H1 (cell line): ENCODE results near the gene CCK. TPM values are rescaled to one million over a fixed set of nuclear protein-coding genes. Genes with fewer than 3 reads are reported as not detected.

ENCODE experiments used
- CTCF ChIA-PET: fragments of 300-600 bp; sonication (Branson Sonifier 250); formaldehyde crosslinking; loops from one replicate; lab custom pipeline; 2021; ENCODE audit not compliant: partially characterized antibody; lab: Charles Lee
- POLR2A ChIA-PET: fragments of 300-600 bp; sonication (Branson Sonifier 250); formaldehyde crosslinking; loops from one replicate; lab custom pipeline; 2021; ENCODE audit warnings: inconsistent platforms; ENCODE audit not compliant: partially characterized antibody; lab: Charles Lee
- DNase-seq, 2 experiments: peaks; one replicate each; pipeline versions ENCODE4 v3.0.0 to v3.0.0-alpha.2; 2010 to 2022; ENCODE audit warnings: low spot score in 2 of 2, low read depth in 1 of 2, mixed read lengths in 1 of 2
- FAIRE-seq: peaks from 2 replicates; lab custom pipeline; 2011; peaks lifted over from hg19 to GRCh38; lab: Jason Lieb, UNC
- H2AFZ ChIP-seq: 2 replicates; pipeline ENCODE4 v1.8.1; 2012; ENCODE audit warnings: low read length, inconsistent platforms
- H2AK5ac ChIP-seq: 2 replicates; pipeline ENCODE4 v1.6.1; 2013; ENCODE audit warnings: low read depth, low read length
- H2BK120ac ChIP-seq: replicated peaks from 2 replicates; pipeline ENCODE3; 2013; ENCODE audit warnings: low read depth, low read length, inconsistent platforms
- H2BK12ac ChIP-seq: 2 replicates; pipeline ENCODE4 v1.6.1; 2013; ENCODE audit warnings: low read depth, low read length
- H2BK15ac ChIP-seq: 2 replicates; pipeline ENCODE4 v1.6.1; 2013; ENCODE audit warnings: low read length
- H2BK20ac ChIP-seq: 2 replicates; pipeline ENCODE4 v1.6.1; 2013; ENCODE audit warnings: low read length
- H2BK5ac ChIP-seq: 2 replicates; pipeline ENCODE4 v1.6.1; 2013; ENCODE audit warnings: low read depth, low read length
- H3K14ac ChIP-seq: 2 replicates; pipeline ENCODE4 v1.6.1; 2013; ENCODE audit warnings: inconsistent platforms; ENCODE audit not compliant: insufficient read length
- H3K18ac ChIP-seq: 2 replicates; pipeline ENCODE4 v1.6.1; 2013; ENCODE audit warnings: low read length; ENCODE audit errors: extremely low read depth
- H3K23ac ChIP-seq: 2 replicates; pipeline ENCODE4 v1.6.1; 2013; ENCODE audit warnings: inconsistent platforms; ENCODE audit not compliant: insufficient read length
- H3K23me2 ChIP-seq: 2 replicates; pipeline ENCODE4 v1.6.1; 2013; ENCODE audit warnings: low read depth, low read length
- H3K27ac ChIP-seq: 2 replicates; pipeline ENCODE4 v1.6.1; 2011; ENCODE audit warnings: low read depth, low read length, inconsistent platforms
- H3K27me3 ChIP-seq, 4 experiments: replicated peaks in 1 of 4; 1 replicate in 1 of 4; 2 replicates in 3 of 4; pipeline versions ENCODE4 v1.6.1 to v1.8.1; 2011 to 2013; ENCODE audit warnings: low read length in 3 of 4, mild to moderate bottlenecking in 3 of 4, inconsistent platforms in 2 of 4, mixed read lengths in 2 of 4, moderate library complexity in 1 of 4; ENCODE audit not compliant: control insufficient read depth in 3 of 4, insufficient read depth in 3 of 4; ENCODE audit errors: extremely low read depth in 1 of 4
- H3K36me3 ChIP-seq, 4 experiments: 2 replicates each; pipeline versions ENCODE4 v1.6.1 to v1.8.1; 2011 to 2013; ENCODE audit warnings: mild to moderate bottlenecking in 4 of 4, low read length in 3 of 4, moderate library complexity in 2 of 4, control low read depth in 1 of 4, inconsistent platforms in 1 of 4; ENCODE audit not compliant: insufficient read depth in 4 of 4, control insufficient read depth in 2 of 4
- H3K4ac ChIP-seq: replicated peaks from 2 replicates; pipeline ENCODE3; 2013; ENCODE audit warnings: low read length, low read depth, mixed read lengths, inconsistent platforms; ENCODE audit not compliant: insufficient read length
- H3K4me1 ChIP-seq, 4 experiments: replicated peaks in 1 of 4; 1 replicate in 1 of 4; 2 replicates in 3 of 4; pipeline versions ENCODE4 v1.6.1 to v1.8.1; 2011 to 2013; ENCODE audit warnings: low read length in 3 of 4, inconsistent platforms in 2 of 4, mixed read lengths in 1 of 4; ENCODE audit not compliant: insufficient read depth in 4 of 4, control insufficient read depth in 3 of 4
- H3K4me2 ChIP-seq, 2 experiments: 2 replicates each; pipeline versions ENCODE4 v1.6.1 to v1.8.1; 2011 to 2013; ENCODE audit warnings: low read depth in 2 of 2, low read length in 2 of 2, control low read depth in 1 of 2, inconsistent platforms in 1 of 2, mild to moderate bottlenecking in 1 of 2; ENCODE audit not compliant: insufficient read depth in 1 of 2
- H3K4me3 ChIP-seq, 4 experiments: fragments of 200-600, 300-600 bp in 1 of 4; sonication (generic), shearing (Covaris generic), sonication (Bioruptor Twin) in 1 of 4; 2 replicates each; pipeline versions ENCODE4 v1.5.1 to v1.8.1; 2011 to 2016; ENCODE audit warnings: low read length in 4 of 4, low read depth in 3 of 4, control low read depth in 2 of 4, inconsistent platforms in 2 of 4, mild to moderate bottlenecking in 2 of 4, mixed read lengths in 1 of 4, moderate library complexity in 1 of 4; ENCODE audit not compliant: insufficient read depth in 2 of 4; ENCODE audit errors: extremely low read depth in 1 of 4
- H3K56ac ChIP-seq: replicated peaks from 2 replicates; pipeline ENCODE3; 2013; ENCODE audit warnings: low read depth, mild to moderate bottlenecking, mixed read lengths, low read length, inconsistent platforms; ENCODE audit not compliant: insufficient read length
- H3K79me1 ChIP-seq: 2 replicates; pipeline ENCODE4 v1.6.1; 2013; ENCODE audit warnings: low read depth, low read length, control low read depth
- H3K79me2 ChIP-seq, 2 experiments: 2 replicates each; pipeline versions ENCODE4 v1.6.1 to v1.8.1; 2012 to 2013; ENCODE audit warnings: low read length in 2 of 2, mild to moderate bottlenecking in 2 of 2, inconsistent platforms in 1 of 2; ENCODE audit not compliant: insufficient read depth in 2 of 2, control insufficient read depth in 1 of 2
- H3K9ac ChIP-seq, 4 experiments: replicated peaks in 1 of 4; 1 replicate in 1 of 4; 2 replicates in 3 of 4; pipeline versions ENCODE4 v1.6.1 to v1.8.1; 2011 to 2013; ENCODE audit warnings: low read depth in 3 of 4, low read length in 3 of 4, control low read depth in 2 of 4, mild to moderate bottlenecking in 2 of 4, moderate library complexity in 2 of 4, inconsistent platforms in 1 of 4; ENCODE audit errors: extremely low read depth in 1 of 4
- H3K9me3 ChIP-seq, 2 experiments: 2 replicates each; pipeline versions ENCODE4 v1.6.1 to v1.8.1; 2012 to 2013; ENCODE audit warnings: mild to moderate bottlenecking in 2 of 2, moderate library complexity in 2 of 2, control low read depth in 1 of 2, inconsistent platforms in 1 of 2, low read depth in 1 of 2, low read length in 1 of 2, mixed read lengths in 1 of 2; ENCODE audit not compliant: insufficient read depth in 2 of 2
- H4K20me1 ChIP-seq, 2 experiments: replicated peaks in 1 of 2; 2 replicates each; pipeline versions ENCODE3 to v1.8.1; 2011 to 2013; ENCODE audit warnings: inconsistent platforms in 2 of 2, low read length in 2 of 2, mild to moderate bottlenecking in 1 of 2; ENCODE audit not compliant: insufficient read depth in 2 of 2, control insufficient read depth in 1 of 2
- H4K5ac ChIP-seq: 2 replicates; pipeline ENCODE4 v1.6.1; 2013; ENCODE audit warnings: low read length, low read depth, mixed read lengths, inconsistent platforms; ENCODE audit not compliant: insufficient read length
- H4K8ac ChIP-seq: 2 replicates; pipeline ENCODE4 v1.8.0; 2013; ENCODE audit warnings: mild to moderate bottlenecking, moderate library complexity, low read length, inconsistent platforms; ENCODE audit not compliant: insufficient read depth; ENCODE audit errors: extremely low read depth
- H4K91ac ChIP-seq: replicated peaks from 2 replicates; pipeline ENCODE3; 2013; ENCODE audit warnings: low read length, mixed read lengths, inconsistent platforms; ENCODE audit not compliant: insufficient read length
- ASH2L ChIP-seq: fragments of 200-600, 300-600 bp; sonication (generic); IDR thresholded peaks from one replicate; pipeline ENCODE4 v1.7.1; 2017; ENCODE audit warnings: low read length
- BACH1 ChIP-seq: IDR thresholded peaks from 2 replicates; pipeline ENCODE4 v1.6.1; 2012; ENCODE audit warnings: low read length, improper control_type of control experiment
- HDAC2 ChIP-seq, 2 experiments: fragments of 300-600 bp in 1 of 2; sonication (generic) in 1 of 2; IDR thresholded peaks; 2 replicates each; pipeline ENCODE4 v1.6.1; 2011 to 2012; ENCODE audit warnings: low read depth in 2 of 2, low read length in 2 of 2, mild to moderate bottlenecking in 2 of 2, moderate library complexity in 2 of 2, borderline replicate concordance in 1 of 2, inconsistent platforms in 1 of 2
- JUND ChIP-seq: IDR thresholded peaks from 2 replicates; pipeline ENCODE4 v1.6.1; 2011; ENCODE audit warnings: mild to moderate bottlenecking, improper control_type of control experiment, low read length
- KDM1A ChIP-seq: fragments of 200-600, 300-600 bp; sonication (generic); IDR thresholded peaks from 2 replicates; pipeline ENCODE4 v1.7.1; 2016; ENCODE audit warnings: mild to moderate bottlenecking, low read length, borderline replicate concordance
- PHF8 ChIP-seq: fragments of 200-600 bp; sonication (generic); conservative IDR thresholded peaks from 2 replicates; pipeline ENCODE4 v1.7.1; 2012; ENCODE audit warnings: low read depth, mild to moderate bottlenecking, inconsistent platforms, low read length, moderate library complexity
- POLR2A ChIP-seq, 2 experiments: IDR thresholded peaks; 1 replicate in 1 of 2; 2 replicates in 1 of 2; pipeline ENCODE4 v1.6.1; 2011; ENCODE audit warnings: low read depth in 2 of 2, low read length in 2 of 2, mild to moderate bottlenecking in 2 of 2; ENCODE audit errors: control extremely low read depth in 1 of 2
- RFX5 ChIP-seq: IDR thresholded peaks from 2 replicates; pipeline ENCODE4 v1.6.1; 2011; ENCODE audit warnings: low read depth, low read length, improper control_type of control experiment, borderline replicate concordance
- SRF ChIP-seq: IDR thresholded peaks from 2 replicates; pipeline ENCODE4 v1.6.1; 2011; ENCODE audit warnings: mild to moderate bottlenecking, low read depth, low read length, moderate library complexity
- SUZ12 ChIP-seq: fragments of 200-600 bp; sonication (generic); IDR thresholded peaks from 2 replicates; pipeline ENCODE4 v1.6.1; 2012; ENCODE audit warnings: mild to moderate bottlenecking, inconsistent platforms, low read length, moderate library complexity, mixed read lengths
- TCF12 ChIP-seq: IDR thresholded peaks from 2 replicates; pipeline ENCODE4 v1.6.1; 2011; ENCODE audit warnings: low read depth, mild to moderate bottlenecking, low read length
- TEAD4 ChIP-seq: IDR thresholded peaks from 2 replicates; pipeline ENCODE4 v1.6.1; 2012; ENCODE audit warnings: low read depth, low read length, inconsistent platforms, mixed read lengths
- WGBS, 2 experiments: shearing (Covaris generic) in 1 of 2; methylation state at CpG; one replicate each; pipeline versions ENCODE4 v1.1.6 to v1.1.7; 2013 to 2015; ENCODE audit warnings: low lambda C conversion rate in 2 of 2, mixed read lengths in 2 of 2, inconsistent platforms in 1 of 2, low coverage in 1 of 2, missing lambda C conversion rate in 1 of 2; ENCODE audit not compliant: insufficient replicate concordance in 2 of 2, insufficient coverage in 1 of 2, insufficient read length in 1 of 2; ENCODE audit errors: extremely low coverage in 1 of 2, missing lambda C conversion rate in 1 of 2; 5-methylcytosine and 5-hydroxymethylcytosine counted together
- polyA plus RNA-seq, 7 experiments: library from polyadenylated mRNA; depleted of rRNA in 3 of 7; stranded (reverse) in 5 of 7; unstranded in 2 of 7; fragments of >200 nt in 5 of 7; fragments of 200-250 nt in 2 of 7; gene quantifications; 1 replicate in 5 of 7; 2 replicates in 1 of 7; 4 replicates in 1 of 7; pipeline versions ENCODE4 v1.2.1 to v1.2.3, GENCODE V29; 2011 to 2013; ENCODE audit warnings: missing spikeins in 2 of 7, mixed read lengths in 2 of 7
- total RNA-seq: library from RNA; stranded (reverse); fragmentation: NEBNext Ultra II Directional; extraction: Animal tissue kit (Norgen Biotek cat#: 25700); gene quantifications from 2 replicates; pipeline ENCODE4 v1.2.1, GENCODE V29; 2021

CCK gene
- total and polyA plus RNA-seq, 2 of the 8 experiments (the other 6 are each of a cell fraction or from before 2014, with no cell fraction given) = 0.99 to 2.8 TPM

GRCh38 chr3:42213417-42213816 lies 52.6 kb downstream of the CCK start:
- no peak overlapping the region for H2AFZ ChIP-seq
- H2AK5ac ChIP-seq = no peak overlapping the region
- WGBS, 2 experiments = 86% methylated on average over 6 of the region's 6 CpGs; no CpG with 5 or more reads in 1 of the 2 experiments
- H4K8ac ChIP-seq = no peak overlapping the region
- 0 out of 2 replicates have a peak overlapping the region, but pooled peaks have one; percentile 12 for H2BK5ac ChIP-seq
- H3K36me3 ChIP-seq = peaks cover 0 to 13% (median 8%) of the 10 kb centered on the region in 4 experiments; a peak in 4 of 8 replicates
- no peak overlapping the region for H3K14ac ChIP-seq
- no peak for TF ChIP-seq HDAC2 (IDR thresholded peaks at IDR 0.05; ENCODE audit: borderline replicate concordance in 1 of 2, low read depth in 2 of 2, low read length in 2 of 2)
- no peak for TF ChIP-seq KDM1A
- TF ChIP-seq BACH1 = no peak
- no peak for TF ChIP-seq ASH2L
- TF ChIP-seq POLR2A (IDR thresholded peaks at IDR 0.05; ENCODE audit: control extremely low read depth in 1 of 2, low read depth in 2 of 2, low read length in 2 of 2) = no peak
- TF ChIP-seq RFX5 = no peak
- TF ChIP-seq SRF = no peak
- TF ChIP-seq PHF8 = no peak
- TF ChIP-seq TEAD4 = no peak
- TF ChIP-seq SUZ12 = no peak
- no peak for TF ChIP-seq TCF12
- TF ChIP-seq JUND = no peak
- H3K4me3 ChIP-seq = no peak overlapping the region
- H3K79me2 ChIP-seq = no peaks in the 10 kb centered on the region
- H3K27ac ChIP-seq = no peak overlapping the region
- no peak overlapping the region for H3K4ac ChIP-seq
- no peaks in the 10 kb centered on the region for H3K9me3 ChIP-seq
- peaks cover 0 to 5% (median 2%) of the 10 kb centered on the region in 4 experiments; a peak in 2 of 7 replicates for H3K4me1 ChIP-seq
- H4K91ac ChIP-seq = no peak overlapping the region
- FAIRE-seq = no peak
- no peak overlapping the region for H2BK120ac ChIP-seq
- ChIA-PET POLR2A (no interaction called here), CTCF (interaction anchor here (2.9 kb wide), 1 partner anchor 22 kb away, joined by 10 read pairs; no protein-coding TSS in a partner anchor)
- no peak overlapping the region for H2BK20ac ChIP-seq
- no peaks in the 10 kb centered on the region for H3K27me3 ChIP-seq
- H3K56ac ChIP-seq = no peak overlapping the region
- no peak for DNase-seq
- H3K23ac ChIP-seq = no peak overlapping the region
- H3K18ac ChIP-seq = no peak overlapping the region
- H4K5ac ChIP-seq = no peak overlapping the region
- no peak overlapping the region for H2BK15ac ChIP-seq
- H3K79me1 ChIP-seq = no peaks in the 10 kb centered on the region
- H3K23me2 ChIP-seq = no peaks in the 10 kb centered on the region
- H4K20me1 ChIP-seq = peaks cover 0 to 2% of the 10 kb centered on the region in 2 experiments
- H2BK12ac ChIP-seq = no peak overlapping the region
- no peak overlapping the region for H3K4me2 ChIP-seq
- no peak overlapping the region for H3K9ac ChIP-seq
